Keratinocyte (primary cell): ENCODE data around the gene GIMAP8.

Source experiments
- EZH2 ChIP-seq: IDR thresholded peaks from one replicate; pipeline ENCODE4 v1.6.1; 2012; ENCODE audit warnings: inconsistent platforms, mild to moderate bottlenecking, low read length, moderate library complexity
- TF ChIP-seq, protein P1 (sequence below), 3 experiments: IDR thresholded peaks in 1 of 3; conservative IDR thresholded peaks in 1 of 3; optimal IDR thresholded peaks in 1 of 3; 2 replicates in 2 of 3; 3 replicates in 1 of 3; pipeline versions ENCODE3 to v1.5.1; 2011; ENCODE audit warnings: low read length in 3 of 3, mild to moderate bottlenecking in 3 of 3, moderate library complexity in 2 of 3, control low read depth in 1 of 3, inconsistent platforms in 1 of 3; ENCODE audit not compliant: insufficient read depth in 2 of 3; ENCODE audit errors: extremely low read depth in 1 of 3

- TF ChIP-seq, protein P1, sequence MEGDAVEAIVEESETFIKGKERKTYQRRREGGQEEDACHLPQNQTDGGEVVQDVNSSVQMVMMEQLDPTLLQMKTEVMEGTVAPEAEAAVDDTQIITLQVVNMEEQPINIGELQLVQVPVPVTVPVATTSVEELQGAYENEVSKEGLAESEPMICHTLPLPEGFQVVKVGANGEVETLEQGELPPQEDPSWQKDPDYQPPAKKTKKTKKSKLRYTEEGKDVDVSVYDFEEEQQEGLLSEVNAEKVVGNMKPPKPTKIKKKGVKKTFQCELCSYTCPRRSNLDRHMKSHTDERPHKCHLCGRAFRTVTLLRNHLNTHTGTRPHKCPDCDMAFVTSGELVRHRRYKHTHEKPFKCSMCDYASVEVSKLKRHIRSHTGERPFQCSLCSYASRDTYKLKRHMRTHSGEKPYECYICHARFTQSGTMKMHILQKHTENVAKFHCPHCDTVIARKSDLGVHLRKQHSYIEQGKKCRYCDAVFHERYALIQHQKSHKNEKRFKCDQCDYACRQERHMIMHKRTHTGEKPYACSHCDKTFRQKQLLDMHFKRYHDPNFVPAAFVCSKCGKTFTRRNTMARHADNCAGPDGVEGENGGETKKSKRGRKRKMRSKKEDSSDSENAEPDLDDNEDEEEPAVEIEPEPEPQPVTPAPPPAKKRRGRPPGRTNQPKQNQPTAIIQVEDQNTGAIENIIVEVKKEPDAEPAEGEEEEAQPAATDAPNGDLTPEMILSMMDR (optimal IDR thresholded peaks at IDR 0.05 in 1 of 3, IDR thresholded peaks at IDR 0.05 in 1 of 3, conservative IDR thresholded peaks at IDR 0.05 in 1 of 3; ENCODE audit: extremely low read depth in 1 of 3, insufficient read depth in 2 of 3, low read length in 3 of 3) = no peak
- TF ChIP-seq EZH2 = no peak
Measured at GRCh38 chr7:150410680-150411346, 39.6 kb upstream of the GIMAP8 start.
